Thoracic aorta (tissue), 2 donors: ENCODE results near the gene RALGAPA2. TPM values are rescaled to one million over a fixed set of nuclear protein-coding genes. Genes with fewer than 3 reads are reported as not detected.

Experiments
- ATAC-seq: fragments of 150-250 bp; one replicate; pipeline ENCODE4 v1.8.0; 2017; ENCODE audit warnings: low read depth; ENCODE audit not compliant: insufficient number of reproducible peaks, low FRiP score
- DNase-seq: peaks from one replicate; pipeline ENCODE4 v3.0.0-alpha.2; 2020; ENCODE audit warnings: low spot score
- H3K27ac ChIP-seq, 2 donors: fragments of 200-600 bp; sonication (generic); 1 replicate in 1 of 2; 2 replicates in 1 of 2; pipeline ENCODE4 v1.5.1; 2016; ENCODE audit warnings: mild to moderate bottlenecking in 2 of 2, moderate library complexity in 2 of 2
- H3K27me3 ChIP-seq: fragments of 200-600 bp; sonication (generic); replicated peaks from 2 replicates; pipeline ENCODE4 v1.6.0; 2016; ENCODE audit warnings: mild to moderate bottlenecking; ENCODE audit not compliant: insufficient read depth
- H3K36me3 ChIP-seq: fragments of 200-600 bp; sonication (generic); one replicate; pipeline ENCODE4 v1.5.1; 2016
- H3K4me1 ChIP-seq, 2 donors: fragments of 200-600 bp; sonication (generic); 1 replicate in 1 of 2; 2 replicates in 1 of 2; pipeline versions ENCODE4 v1.5.1 to v1.6.0; 2016; ENCODE audit warnings: low read depth in 2 of 2, mild to moderate bottlenecking in 1 of 2; ENCODE audit not compliant: control insufficient read depth in 1 of 2
- H3K4me3 ChIP-seq: fragments of 200-600 bp; sonication (generic); 2 replicates; pipeline ENCODE4 v1.5.1; 2016; ENCODE audit warnings: mild to moderate bottlenecking
- H3K9me3 ChIP-seq: fragments of 200-600 bp; sonication (generic); 2 replicates; pipeline ENCODE4 v1.5.1; 2016
- total RNA-seq, 2 donors: library from RNA; depleted of rRNA; stranded (reverse); fragments of >200 nt; gene quantifications; one replicate each; pipeline versions ENCODE4 v1.1.0 to v1.2.3, GENCODE V29; 2016
- TF ChIP-seq, protein P1 (sequence below): fragments of 200-600 bp; sonication (generic); IDR thresholded peaks from one replicate; pipeline ENCODE4 v1.5.1; 2019; ENCODE audit warnings: antibody characterized with exemption

The RALGAPA2 gene
- total RNA-seq, 2 donors from 2014 or later = 20.3 to 48.3 TPM

DNA sequence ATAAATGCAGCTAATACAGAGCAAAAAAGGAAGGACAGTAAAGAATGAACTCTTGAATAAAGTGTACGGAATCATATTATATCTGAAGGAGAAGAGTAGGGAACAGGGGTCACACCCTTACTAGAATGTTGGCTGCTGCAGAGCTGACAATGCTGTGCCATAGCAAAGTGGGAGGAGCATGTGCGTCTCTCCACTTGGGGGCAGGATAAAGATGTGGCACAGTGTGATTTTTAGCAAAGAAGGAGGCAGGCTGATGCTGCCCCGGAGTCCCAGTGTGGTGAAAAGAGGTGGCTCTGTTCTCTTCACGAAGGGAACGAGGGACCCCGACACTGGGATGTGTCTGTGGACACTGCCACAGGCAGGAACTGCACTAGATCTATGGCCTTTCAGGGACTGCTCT lies 277.0 kb downstream of the RALGAPA2 start:
- TF ChIP-seq, protein P1, sequence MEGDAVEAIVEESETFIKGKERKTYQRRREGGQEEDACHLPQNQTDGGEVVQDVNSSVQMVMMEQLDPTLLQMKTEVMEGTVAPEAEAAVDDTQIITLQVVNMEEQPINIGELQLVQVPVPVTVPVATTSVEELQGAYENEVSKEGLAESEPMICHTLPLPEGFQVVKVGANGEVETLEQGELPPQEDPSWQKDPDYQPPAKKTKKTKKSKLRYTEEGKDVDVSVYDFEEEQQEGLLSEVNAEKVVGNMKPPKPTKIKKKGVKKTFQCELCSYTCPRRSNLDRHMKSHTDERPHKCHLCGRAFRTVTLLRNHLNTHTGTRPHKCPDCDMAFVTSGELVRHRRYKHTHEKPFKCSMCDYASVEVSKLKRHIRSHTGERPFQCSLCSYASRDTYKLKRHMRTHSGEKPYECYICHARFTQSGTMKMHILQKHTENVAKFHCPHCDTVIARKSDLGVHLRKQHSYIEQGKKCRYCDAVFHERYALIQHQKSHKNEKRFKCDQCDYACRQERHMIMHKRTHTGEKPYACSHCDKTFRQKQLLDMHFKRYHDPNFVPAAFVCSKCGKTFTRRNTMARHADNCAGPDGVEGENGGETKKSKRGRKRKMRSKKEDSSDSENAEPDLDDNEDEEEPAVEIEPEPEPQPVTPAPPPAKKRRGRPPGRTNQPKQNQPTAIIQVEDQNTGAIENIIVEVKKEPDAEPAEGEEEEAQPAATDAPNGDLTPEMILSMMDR = no peak
- ATAC-seq (no peak), DNase-seq (no peak)
- Histone ChIP-seq H3K4me1 (no peaks in the 10 kb centered on the region), H3K9me3 (no peaks in the 10 kb centered on the region), H3K4me3 (no peak overlapping the region), H3K27ac (no peak overlapping the region), H3K27me3 (no peaks in the 10 kb centered on the region), H3K36me3 (no peaks in the 10 kb centered on the region)

DNA sequence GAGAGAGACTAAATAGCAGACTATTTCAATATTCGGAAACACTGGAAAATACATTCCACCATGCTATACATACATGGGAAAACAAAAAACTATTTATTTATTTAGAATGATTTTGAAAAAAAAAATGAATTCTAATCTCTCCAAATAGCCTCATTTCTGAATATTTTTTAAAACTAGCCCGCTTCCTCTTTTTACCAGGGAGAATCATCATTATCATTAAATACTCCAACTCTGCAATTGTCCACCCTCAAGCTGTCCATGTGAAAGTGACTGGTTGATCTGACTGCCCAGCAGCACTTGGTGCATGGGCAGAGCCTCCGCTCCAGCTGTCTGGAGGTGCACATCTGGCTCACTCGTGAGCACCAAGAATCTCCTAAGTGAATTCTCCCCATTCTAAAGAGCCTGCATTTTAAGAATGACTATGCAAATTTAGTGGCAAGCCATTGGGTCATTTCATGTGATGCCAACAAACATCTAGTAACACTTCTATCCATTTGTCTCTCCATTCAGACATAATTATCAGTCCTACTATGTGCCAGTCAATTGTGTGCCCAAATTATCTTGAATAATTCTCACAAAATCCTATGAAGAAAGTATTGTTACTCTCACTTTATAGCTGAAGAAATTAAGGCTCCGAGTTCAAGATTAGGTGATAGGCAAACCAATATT lies 279.7 kb downstream of the RALGAPA2 start:
- Histone ChIP-seq H3K4me3 (no peak overlapping the region), H3K4me1 (no peaks in the 10 kb centered on the region), H3K27me3 (no peaks in the 10 kb centered on the region), H3K27ac (no peak overlapping the region), H3K9me3 (no peaks in the 10 kb centered on the region), H3K36me3 (no peaks in the 10 kb centered on the region)
- TF ChIP-seq, protein P1 = no peak
- DNase-seq (no peak), ATAC-seq (no peak)

GRCh38 chr20:20430066-20430465 lies 282.4 kb downstream of the RALGAPA2 start:
- Histone ChIP-seq H3K4me1 (no peaks in the 10 kb centered on the region), H3K36me3 (no peaks in the 10 kb centered on the region), H3K27me3 (no peaks in the 10 kb centered on the region), H3K27ac (no peak overlapping the region), H3K9me3 (no peaks in the 10 kb centered on the region), H3K4me3 (no peak overlapping the region)
- ATAC-seq (no peak), DNase-seq (no peak)
- TF ChIP-seq, protein P1 = no peak

DNA sequence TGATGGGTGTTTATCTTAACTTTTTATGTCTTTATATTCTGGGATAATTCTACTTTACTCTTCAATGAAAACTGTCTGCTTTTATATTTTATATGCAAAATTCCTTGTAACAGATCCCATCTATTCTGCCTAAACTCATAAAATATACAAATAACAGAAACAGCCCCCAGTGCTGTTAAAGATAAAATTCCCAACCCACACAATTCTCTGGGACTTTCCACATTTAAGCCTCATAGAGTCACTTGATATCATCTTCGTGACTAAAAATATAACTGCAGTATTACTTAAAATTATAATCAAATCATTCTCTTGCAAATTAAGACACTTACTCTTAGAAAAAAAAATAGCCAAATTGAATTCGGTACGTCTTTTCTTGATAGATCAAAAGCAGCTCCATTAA lies 284.4 kb downstream of the RALGAPA2 start:
- TF ChIP-seq, protein P1 = no peak
- ATAC-seq = no peak
- no peak for DNase-seq
- Histone ChIP-seq H3K4me3 (no peak overlapping the region), H3K27ac (no peak overlapping the region), H3K4me1 (no peaks in the 10 kb centered on the region), H3K9me3 (no peaks in the 10 kb centered on the region), H3K27me3 (no peaks in the 10 kb centered on the region), H3K36me3 (no peaks in the 10 kb centered on the region)

GRCh38 chr20:20427227-20427864 lies 285.1 kb downstream of the RALGAPA2 start:
- H3K36me3 ChIP-seq = no peaks in the 10 kb centered on the region
- H3K4me1 ChIP-seq = no peaks in the 10 kb centered on the region
- ATAC-seq = no peak
- H3K9me3 ChIP-seq = no peaks in the 10 kb centered on the region
- no peak for DNase-seq
- no peaks in the 10 kb centered on the region for H3K27me3 ChIP-seq
- no peak overlapping the region for H3K4me3 ChIP-seq
- H3K27ac ChIP-seq = no peak overlapping the region
- TF ChIP-seq, protein P1 = no peak
